PFSK-1 (cell line): Measurements from ENCODE around the gene RER1.

Experiments used
- FOXP2 ChIP-seq: optimal IDR thresholded peaks from 2 replicates; pipeline ENCODE3; 2011; ENCODE audit warnings: borderline replicate concordance, control low read depth, inconsistent platforms; ENCODE audit not compliant: insufficient read depth; ENCODE audit errors: extremely low read length, extremely low read depth
- POLR2AphosphoS5 ChIP-seq: IDR thresholded peaks from 2 replicates; pipeline ENCODE4 v1.6.1; 2012; ENCODE audit warnings: low read depth, mild to moderate bottlenecking, control low read depth, low read length, moderate library complexity
- SIN3A ChIP-seq: IDR thresholded peaks from 2 replicates; pipeline ENCODE4 v1.6.1; 2012; ENCODE audit warnings: mild to moderate bottlenecking, low read length, moderate library complexity, borderline replicate concordance; ENCODE audit not compliant: insufficient read depth
- TAF1 ChIP-seq: IDR thresholded peaks from 2 replicates; pipeline ENCODE4 v1.6.1; 2012; ENCODE audit warnings: low read length, control low read depth, borderline replicate concordance; ENCODE audit not compliant: insufficient read depth
- TF ChIP-seq, protein P1 (sequence below), 2 experiments: IDR thresholded peaks; 2 replicates each; pipeline versions ENCODE4 v1.6.1 to v1.8.0; 2011 to 2012; ENCODE audit warnings: low read depth in 2 of 2, low read length in 2 of 2, control low read depth in 1 of 2, inconsistent platforms in 1 of 2, mild to moderate bottlenecking in 1 of 2, moderate library complexity in 1 of 2; ENCODE audit not compliant: insufficient read depth in 1 of 2

The RER1 gene

DNA sequence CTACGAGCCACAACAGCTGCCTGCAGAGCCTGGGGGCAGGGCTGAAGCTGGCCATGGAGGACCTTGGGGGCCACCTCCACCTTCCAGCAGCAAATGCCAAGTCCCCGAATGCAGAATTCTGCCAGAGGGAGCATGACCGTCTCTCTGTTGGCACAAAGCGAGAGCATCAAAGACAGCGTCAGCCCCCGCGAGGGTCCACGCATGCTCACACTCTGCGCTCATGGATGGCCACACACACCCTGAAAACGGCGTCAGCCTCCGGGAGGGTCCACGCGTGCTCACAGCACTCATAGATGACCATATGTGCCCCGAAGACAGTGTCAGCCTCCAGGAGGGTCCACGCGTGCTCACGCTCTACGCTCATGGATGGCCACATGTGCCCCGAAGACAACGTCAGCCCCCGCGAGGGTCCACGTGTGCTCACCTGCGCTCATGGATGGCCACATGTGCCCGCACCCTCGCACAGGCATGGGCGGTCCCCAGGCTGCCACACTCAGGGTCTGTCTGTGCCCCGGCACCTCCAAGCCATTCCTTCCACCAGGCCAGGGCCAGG is 46.8 kb upstream of the RER1 start:
- TF ChIP-seq SIN3A (no peak), TAF1 (no peak), POLR2AphosphoS5 (no peak), FOXP2 (no peak)
- TF ChIP-seq, protein P1, sequence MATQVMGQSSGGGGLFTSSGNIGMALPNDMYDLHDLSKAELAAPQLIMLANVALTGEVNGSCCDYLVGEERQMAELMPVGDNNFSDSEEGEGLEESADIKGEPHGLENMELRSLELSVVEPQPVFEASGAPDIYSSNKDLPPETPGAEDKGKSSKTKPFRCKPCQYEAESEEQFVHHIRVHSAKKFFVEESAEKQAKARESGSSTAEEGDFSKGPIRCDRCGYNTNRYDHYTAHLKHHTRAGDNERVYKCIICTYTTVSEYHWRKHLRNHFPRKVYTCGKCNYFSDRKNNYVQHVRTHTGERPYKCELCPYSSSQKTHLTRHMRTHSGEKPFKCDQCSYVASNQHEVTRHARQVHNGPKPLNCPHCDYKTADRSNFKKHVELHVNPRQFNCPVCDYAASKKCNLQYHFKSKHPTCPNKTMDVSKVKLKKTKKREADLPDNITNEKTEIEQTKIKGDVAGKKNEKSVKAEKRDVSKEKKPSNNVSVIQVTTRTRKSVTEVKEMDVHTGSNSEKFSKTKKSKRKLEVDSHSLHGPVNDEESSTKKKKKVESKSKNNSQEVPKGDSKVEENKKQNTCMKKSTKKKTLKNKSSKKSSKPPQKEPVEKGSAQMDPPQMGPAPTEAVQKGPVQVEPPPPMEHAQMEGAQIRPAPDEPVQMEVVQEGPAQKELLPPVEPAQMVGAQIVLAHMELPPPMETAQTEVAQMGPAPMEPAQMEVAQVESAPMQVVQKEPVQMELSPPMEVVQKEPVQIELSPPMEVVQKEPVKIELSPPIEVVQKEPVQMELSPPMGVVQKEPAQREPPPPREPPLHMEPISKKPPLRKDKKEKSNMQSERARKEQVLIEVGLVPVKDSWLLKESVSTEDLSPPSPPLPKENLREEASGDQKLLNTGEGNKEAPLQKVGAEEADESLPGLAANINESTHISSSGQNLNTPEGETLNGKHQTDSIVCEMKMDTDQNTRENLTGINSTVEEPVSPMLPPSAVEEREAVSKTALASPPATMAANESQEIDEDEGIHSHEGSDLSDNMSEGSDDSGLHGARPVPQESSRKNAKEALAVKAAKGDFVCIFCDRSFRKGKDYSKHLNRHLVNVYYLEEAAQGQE (IDR thresholded peaks at IDR 0.05; ENCODE audit: insufficient read depth in 1 of 2, low read depth in 2 of 2, low read length in 2 of 2) = no peak

DNA sequence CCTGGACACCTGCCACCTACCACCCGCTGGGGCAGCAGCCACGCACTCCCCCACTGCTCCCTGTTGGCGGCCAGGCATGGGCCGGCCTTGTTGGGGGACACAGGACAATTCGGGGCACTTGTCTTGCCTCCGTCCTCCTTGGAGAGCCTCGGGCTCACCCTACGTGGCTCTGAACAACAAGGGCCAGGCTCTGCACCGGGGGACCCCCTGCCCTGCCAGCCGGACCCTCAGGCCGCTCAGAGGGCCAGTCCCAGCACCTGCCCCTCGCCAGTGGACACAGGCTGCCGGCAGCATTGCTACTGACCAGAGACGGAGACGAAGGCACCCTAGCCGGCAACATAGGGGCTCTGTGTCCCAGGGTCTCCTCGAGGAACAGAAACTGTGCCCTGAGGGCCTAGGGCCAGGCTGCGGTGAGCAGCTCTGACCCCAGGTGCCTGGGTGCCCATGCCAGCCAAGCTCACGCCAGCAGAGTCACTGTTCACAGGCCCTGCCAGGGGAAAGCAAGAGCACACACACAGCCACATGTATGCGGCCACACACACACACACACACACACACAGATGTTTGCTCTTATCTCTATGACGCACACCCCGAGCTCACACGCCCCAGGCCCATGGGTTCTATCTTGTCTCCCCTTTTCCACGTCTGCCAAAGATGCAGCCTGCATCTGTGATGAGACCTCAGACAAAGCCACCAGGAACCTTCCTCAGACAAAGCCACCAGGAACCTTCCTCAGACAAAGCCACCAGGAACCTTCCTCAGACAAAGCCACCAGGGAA is 46.2 kb upstream of the RER1 start:
- TF ChIP-seq POLR2AphosphoS5 (no peak), TAF1 (no peak), FOXP2 (no peak), SIN3A (no peak)

DNA sequence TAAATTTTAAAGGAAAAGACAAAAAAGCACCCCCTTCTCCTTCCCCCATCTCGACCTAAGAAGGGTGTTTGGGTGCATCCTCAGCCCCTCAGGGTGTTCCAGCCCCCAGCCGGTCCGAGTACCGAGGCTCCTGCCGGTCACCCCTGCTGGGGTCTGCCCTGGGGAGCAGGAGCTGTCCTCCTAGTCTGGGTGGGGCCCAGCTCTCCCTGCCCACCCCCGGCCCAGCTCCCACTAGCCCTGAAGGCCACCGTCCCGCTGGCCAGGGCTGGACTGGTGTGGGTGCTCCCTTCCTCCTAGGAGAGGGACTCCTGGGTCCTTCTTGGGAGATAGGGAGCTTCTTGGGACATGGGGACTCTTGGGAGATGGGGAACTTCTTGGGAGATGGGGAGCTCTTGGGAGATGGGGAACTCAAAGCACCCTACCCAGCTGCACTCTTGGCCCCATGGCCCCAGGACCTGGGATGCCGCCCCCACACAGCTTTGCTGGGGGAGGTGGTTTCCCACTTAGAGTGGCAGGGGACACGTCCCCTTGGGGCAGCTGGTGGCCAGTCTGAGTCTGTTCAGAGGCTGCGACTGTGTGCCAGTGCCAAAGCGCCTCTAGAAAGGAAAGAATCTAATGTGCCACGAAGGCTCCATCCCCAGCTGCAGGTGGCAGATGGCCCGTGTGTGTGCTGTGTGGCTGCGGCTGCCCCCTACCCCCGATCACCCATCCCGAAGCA is 44.8 kb upstream of the RER1 start:
- TF ChIP-seq TAF1 (no peak), POLR2AphosphoS5 (no peak), FOXP2 (no peak), SIN3A (no peak)
- TF ChIP-seq, protein P1 (IDR thresholded peaks at IDR 0.05; ENCODE audit: insufficient read depth in 1 of 2, low read depth in 2 of 2, low read length in 2 of 2) = no peak

DNA sequence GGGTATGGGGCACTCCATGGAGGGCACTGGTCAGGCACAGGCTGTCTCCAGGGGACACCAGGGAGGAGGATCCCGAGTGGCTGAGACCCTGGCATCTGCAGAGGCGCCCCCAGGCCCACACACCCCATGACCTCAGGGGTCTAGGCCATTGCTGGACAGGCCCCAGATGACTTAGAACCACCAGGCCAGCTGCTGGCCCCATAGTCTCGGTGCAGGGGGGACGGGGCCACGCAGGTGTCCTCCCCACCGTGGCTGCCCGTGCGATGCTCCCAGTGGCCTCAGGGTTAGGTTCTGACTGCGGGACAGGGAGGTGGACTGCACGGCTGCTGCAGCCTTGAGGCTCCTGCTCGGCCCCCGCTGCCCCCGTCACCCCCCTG is 44.2 kb upstream of the RER1 start:
- TF ChIP-seq, protein P1 (IDR thresholded peaks at IDR 0.05; ENCODE audit: insufficient read depth in 1 of 2, low read depth in 2 of 2, low read length in 2 of 2) = no peak

DNA sequence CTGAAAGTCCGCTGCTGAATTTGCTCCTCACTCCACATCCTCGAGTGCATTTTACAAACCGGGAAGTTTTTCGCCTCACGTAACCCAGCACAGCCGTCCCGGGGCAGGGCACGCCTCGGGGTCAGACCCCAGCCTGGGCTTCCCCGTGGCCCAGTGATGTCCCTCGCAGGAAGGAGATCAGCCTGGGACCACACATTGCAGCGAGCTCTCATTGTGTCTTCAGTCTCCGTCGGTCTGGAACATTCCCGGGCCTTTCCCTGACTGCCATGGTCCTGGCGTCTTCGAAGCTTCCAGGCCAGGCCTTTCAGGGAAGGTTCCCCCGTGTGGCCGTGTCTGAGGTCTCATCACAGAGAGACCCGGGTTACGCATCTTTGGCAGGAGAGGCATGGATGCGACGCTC is 43.7 kb upstream of the RER1 start:
- TF ChIP-seq, protein P1 (IDR thresholded peaks at IDR 0.05; ENCODE audit: insufficient read depth in 1 of 2, low read depth in 2 of 2, low read length in 2 of 2) = no peak
- TF ChIP-seq TAF1 (no peak), SIN3A (no peak), POLR2AphosphoS5 (no peak)
